OCI-LY3 (cell line): ENCODE measurements around the gene PGAM5.
A peak's percentile ranks its signal among the peaks of the same experiment; 100 is the strongest.
"Not testable (repeated sequence)": the region's sequence is repeated elsewhere in the genome, so short reads cannot be mapped to it uniquely, and the experiment has no call there.

Source experiments
- H2AFZ ChIP-seq: fragments of 200-600, 300-600 bp; shearing (Covaris generic); 2 replicates; pipeline ENCODE4 v1.6.0; 2014; ENCODE audit warnings: antibody characterized with exemption, low read depth, low read length
- H3K27ac ChIP-seq: fragments of 200-600, 300-600 bp; sonication (generic); 2 replicates; pipeline ENCODE4 v1.5.1; 2014; ENCODE audit warnings: mild to moderate bottlenecking, low read length, moderate library complexity, mixed read lengths
- H3K27me3 ChIP-seq: fragments of 200-600, 300-600 bp; sonication (generic); 2 replicates; pipeline ENCODE4 v1.6.1; 2014; ENCODE audit warnings: low read depth, low read length, mixed read lengths
- H3K36me3 ChIP-seq: fragments of 200-600, 300-600 bp; sonication (generic); replicated peaks from 2 replicates; pipeline ENCODE3; 2014; ENCODE audit warnings: low read depth, low read length, mixed read lengths
- H3K4me1 ChIP-seq: fragments of 300-600, 200-600 bp; sonication (generic); 2 replicates; pipeline ENCODE4 v1.6.1; 2014; ENCODE audit warnings: low read length, mixed read lengths
- H3K4me2 ChIP-seq: fragments of 200-600, 300-600 bp; sonication (generic); 2 replicates; pipeline ENCODE4 v1.6.1; 2014; ENCODE audit warnings: low read length, mixed read lengths
- H3K4me3 ChIP-seq: fragments of 300-600, 200-600 bp; sonication (generic); 2 replicates; pipeline ENCODE4 v1.5.1; 2014; ENCODE audit warnings: antibody characterized with exemption, mild to moderate bottlenecking, low read length, moderate library complexity
- H3K79me2 ChIP-seq: fragments of 300-600, 200-600 bp; shearing (Covaris generic); 2 replicates; pipeline ENCODE4 v1.6.1; 2014; ENCODE audit warnings: mild to moderate bottlenecking, low read length, mixed read lengths
- H3K9ac ChIP-seq: fragments of 300-600, 200-600 bp; shearing (Covaris generic); 2 replicates; pipeline ENCODE4 v1.6.0; 2014; ENCODE audit warnings: mild to moderate bottlenecking, low read length, moderate library complexity
- H3K9me3 ChIP-seq: fragments of 200-600, 300-600 bp; shearing (Covaris generic); 2 replicates; pipeline ENCODE4 v1.6.1; 2014; ENCODE audit warnings: low read length, mixed read lengths; ENCODE audit not compliant: insufficient read depth
- H4K20me1 ChIP-seq: fragments of 200-600, 300-600 bp; sonication (generic); 2 replicates; pipeline ENCODE4 v1.6.1; 2016; ENCODE audit warnings: low read length, mixed read lengths; ENCODE audit not compliant: insufficient read depth
- EZH2phosphoT487 ChIP-seq: fragments of 200-600 bp; shearing (Covaris generic); IDR thresholded peaks from 2 replicates; pipeline ENCODE4 v1.6.1; 2018; ENCODE audit warnings: antibody characterized with exemption, mixed run types, low read depth
- TF ChIP-seq, protein P1 (sequence below): fragments of 200-600, 300-600 bp; sonication (generic); IDR thresholded peaks from 2 replicates; pipeline ENCODE4 v1.5.1; 2014; ENCODE audit warnings: antibody characterized with exemption, low read length, low read depth

Gene PGAM5

GRCh38 chr12:132686825-132687210 is 23.8 kb upstream of the PGAM5 start:
- peaks cover 23% of the 10 kb centered on the region for H4K20me1 ChIP-seq
- no peaks in the 10 kb centered on the region for H3K27me3 ChIP-seq
- H3K4me3 ChIP-seq, result peak overlapping the region; percentile 98
- peaks cover 11% of the 10 kb centered on the region for H3K4me1 ChIP-seq
- H3K9me3 ChIP-seq, result no peaks in the 10 kb centered on the region
- H3K9ac ChIP-seq, result peak overlapping the region; percentile 95
- H3K27ac ChIP-seq, result peak overlapping the region; percentile 51
- peak overlapping the region; percentile 78 for H3K4me2 ChIP-seq
- TF ChIP-seq EZH2phosphoT487, result no peak
- TF ChIP-seq, protein P1, sequence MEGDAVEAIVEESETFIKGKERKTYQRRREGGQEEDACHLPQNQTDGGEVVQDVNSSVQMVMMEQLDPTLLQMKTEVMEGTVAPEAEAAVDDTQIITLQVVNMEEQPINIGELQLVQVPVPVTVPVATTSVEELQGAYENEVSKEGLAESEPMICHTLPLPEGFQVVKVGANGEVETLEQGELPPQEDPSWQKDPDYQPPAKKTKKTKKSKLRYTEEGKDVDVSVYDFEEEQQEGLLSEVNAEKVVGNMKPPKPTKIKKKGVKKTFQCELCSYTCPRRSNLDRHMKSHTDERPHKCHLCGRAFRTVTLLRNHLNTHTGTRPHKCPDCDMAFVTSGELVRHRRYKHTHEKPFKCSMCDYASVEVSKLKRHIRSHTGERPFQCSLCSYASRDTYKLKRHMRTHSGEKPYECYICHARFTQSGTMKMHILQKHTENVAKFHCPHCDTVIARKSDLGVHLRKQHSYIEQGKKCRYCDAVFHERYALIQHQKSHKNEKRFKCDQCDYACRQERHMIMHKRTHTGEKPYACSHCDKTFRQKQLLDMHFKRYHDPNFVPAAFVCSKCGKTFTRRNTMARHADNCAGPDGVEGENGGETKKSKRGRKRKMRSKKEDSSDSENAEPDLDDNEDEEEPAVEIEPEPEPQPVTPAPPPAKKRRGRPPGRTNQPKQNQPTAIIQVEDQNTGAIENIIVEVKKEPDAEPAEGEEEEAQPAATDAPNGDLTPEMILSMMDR, result no peak
- H3K79me2 ChIP-seq, result peaks cover 66% of the 10 kb centered on the region
- peaks cover 11% of the 10 kb centered on the region for H3K36me3 ChIP-seq
- no peak overlapping the region for H2AFZ ChIP-seq

- no peak within 1 kb of the TSS for H2AFZ ChIP-seq
- no peaks in the 10 kb centered on the region for H3K27me3 ChIP-seq
- H3K4me2 ChIP-seq, result peak within 1 kb of the TSS; percentile 78
- H3K9ac ChIP-seq, result peak within 1 kb of the TSS; percentile 95
- peaks cover 23% of the 10 kb centered on the region for H4K20me1 ChIP-seq
- peaks cover 11% of the 10 kb centered on the region for H3K36me3 ChIP-seq
- H3K9me3 ChIP-seq, result no peaks in the 10 kb centered on the region
- H3K4me1 ChIP-seq, result peaks cover 11% of the 10 kb centered on the region
- peaks cover 60% of the 10 kb centered on the region for H3K79me2 ChIP-seq
- peak within 1 kb of the TSS; percentile 51 for H3K27ac ChIP-seq
- TF ChIP-seq, protein P1, result no peak
- TF ChIP-seq EZH2phosphoT487, result no peak
- peak within 1 kb of the TSS; percentile 98 for H3K4me3 ChIP-seq
Observed at GRCh38 chr12:132687211-132688164, 23.2 kb upstream of the PGAM5 start, which contains the start of the genes POLE and PXMP2. TSS of gene POLE (minus strand) at chr12:132687342. CDS start at chr12:132687315, 27 bp downstream. TSS of gene PXMP2 (plus strand) at chr12:132687587. CDS start at chr12:132687671, 84 bp downstream.

DNA sequence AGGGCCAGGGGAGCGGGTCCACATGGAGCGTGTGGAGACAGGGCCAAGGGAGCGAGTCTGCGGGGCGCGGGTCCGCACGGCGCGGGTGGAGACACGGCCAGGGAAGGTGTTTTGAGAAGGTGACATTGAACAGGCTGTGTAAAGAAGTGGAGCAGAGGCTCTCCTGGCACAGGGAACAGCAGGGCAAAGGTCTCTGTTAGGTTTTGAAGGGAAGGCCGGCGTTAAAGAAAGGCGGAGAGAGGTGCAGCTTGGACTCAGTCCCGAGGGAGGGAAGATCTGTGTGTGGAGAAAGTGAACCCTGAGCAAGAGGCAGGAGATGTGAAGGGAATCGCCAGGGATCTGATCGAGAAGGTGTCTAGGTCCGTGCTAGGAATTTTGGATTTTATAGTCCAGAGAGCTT is 21.4 kb upstream of the PGAM5 start:
- Histone ChIP-seq H3K4me2 (no peak overlapping the region), H3K27ac (no peak overlapping the region), H3K79me2 (peaks cover 44% of the 10 kb centered on the region), H3K9ac (no peak overlapping the region), H3K9me3 (no peaks in the 10 kb centered on the region), H3K4me3 (no peak overlapping the region), H3K36me3 (peaks cover 11% of the 10 kb centered on the region), H4K20me1 (peaks cover 13% of the 10 kb centered on the region), H3K27me3 (no peaks in the 10 kb centered on the region), H2AFZ (no peak overlapping the region), H3K4me1 (peaks cover 11% of the 10 kb centered on the region)
- TF ChIP-seq, protein P1, result no peak
- no peak for TF ChIP-seq EZH2phosphoT487

DNA sequence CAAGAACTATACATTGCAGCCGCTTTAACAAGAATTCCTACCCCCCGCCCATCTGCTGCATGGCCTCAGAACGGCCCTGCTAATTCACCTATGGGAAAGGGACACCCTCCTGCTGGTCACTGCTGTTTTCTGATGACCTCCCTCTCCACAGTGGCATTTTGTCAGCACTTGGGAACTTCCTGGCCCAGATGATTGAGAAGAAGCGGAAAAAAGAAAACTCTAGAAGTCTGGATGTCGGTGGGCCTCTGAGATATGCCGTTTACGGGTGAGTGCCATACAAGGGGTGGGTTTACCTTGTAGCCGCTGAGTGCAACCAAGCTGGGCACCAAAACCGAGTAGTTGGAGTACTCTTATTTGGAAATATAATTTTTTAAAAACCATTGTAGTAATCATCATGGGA is 20.5 kb upstream of the PGAM5 start:
- peaks cover 11% of the 10 kb centered on the region for H4K20me1 ChIP-seq
- no peak overlapping the region for H3K4me3 ChIP-seq
- H3K9me3 ChIP-seq, result no peaks in the 10 kb centered on the region
- no peak overlapping the region for H3K27ac ChIP-seq
- no peak overlapping the region for H2AFZ ChIP-seq
- no peak overlapping the region for H3K4me2 ChIP-seq
- no peak overlapping the region for H3K9ac ChIP-seq
- no peak for TF ChIP-seq EZH2phosphoT487
- TF ChIP-seq, protein P1, result no peak
- H3K36me3 ChIP-seq, result peaks cover 11% of the 10 kb centered on the region
- H3K79me2 ChIP-seq, result peaks cover 40% of the 10 kb centered on the region
- H3K27me3 ChIP-seq, result no peaks in the 10 kb centered on the region
- peaks cover 10% of the 10 kb centered on the region for H3K4me1 ChIP-seq

DNA sequence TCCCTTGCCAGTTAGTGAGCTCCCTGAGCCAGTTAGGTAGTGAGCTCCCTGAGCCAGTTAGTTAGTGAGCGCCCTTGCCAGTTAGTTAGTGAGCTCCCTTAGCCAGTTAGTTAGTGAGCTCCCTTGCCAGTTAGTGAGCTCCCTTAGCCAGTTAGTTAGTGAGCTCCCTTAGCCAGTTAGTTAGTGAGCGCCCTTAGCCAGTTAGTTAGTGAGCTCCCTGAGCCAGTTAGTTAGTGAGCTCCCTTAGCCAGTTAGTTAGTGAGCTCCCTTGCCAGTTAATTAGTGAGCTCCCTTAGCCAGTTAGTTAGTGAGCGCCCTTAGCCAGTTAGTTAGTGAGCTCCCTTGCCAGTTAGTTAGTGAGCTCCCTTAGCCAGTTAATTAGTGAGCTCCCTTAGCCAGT is 18.6 kb upstream of the PGAM5 start:
- H4K20me1 ChIP-seq, H2AFZ ChIP-seq, H3K4me1 ChIP-seq, H3K27ac ChIP-seq, H3K4me3 ChIP-seq, H3K27me3 ChIP-seq, H3K9me3 ChIP-seq, H3K4me2 ChIP-seq, H3K9ac ChIP-seq: not testable (repeated sequence)
- peaks cover 11% of the 10 kb centered on the region for H3K36me3 ChIP-seq
- H3K79me2 ChIP-seq, result peaks cover 21% of the 10 kb centered on the region

DNA sequence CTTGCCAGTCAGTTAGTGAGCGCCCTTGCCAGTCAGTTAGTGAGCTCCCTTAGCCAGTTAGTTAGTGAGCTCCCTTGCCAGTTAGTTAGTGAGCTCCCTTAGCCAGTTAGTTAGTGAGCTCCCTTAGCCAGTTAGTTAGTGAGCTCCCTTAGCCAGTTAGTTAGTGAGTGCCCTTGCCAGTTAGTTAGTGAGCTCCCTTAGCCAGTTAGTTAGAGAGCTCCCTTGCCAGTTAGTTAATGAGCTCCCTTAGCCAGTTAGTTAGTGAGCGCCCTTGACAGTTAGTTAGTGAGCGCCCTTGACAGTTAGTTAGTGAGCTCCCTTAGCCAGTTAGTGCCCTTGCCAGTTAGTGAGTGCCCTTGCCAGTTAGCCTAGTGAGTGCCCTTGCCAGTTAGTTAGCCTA is 15.8 kb upstream of the PGAM5 start:
- H3K9ac ChIP-seq, H3K27ac ChIP-seq, H3K4me3 ChIP-seq, H3K9me3 ChIP-seq, H2AFZ ChIP-seq, H3K4me2 ChIP-seq, H4K20me1 ChIP-seq, H3K79me2 ChIP-seq, H3K27me3 ChIP-seq, H3K4me1 ChIP-seq: not testable (repeated sequence)
- peaks cover 19% of the 10 kb centered on the region for H3K36me3 ChIP-seq
